Adrenal gland (tissue), 5 donors: Measurements from ENCODE around the gene KCNIP1.

Source experiments
- POLR2A ChIP-seq, 2 donors: fragments of 450-650 bp; IDR thresholded peaks; one replicate each; pipeline ENCODE4 v1.6.1; 2017; ENCODE audit warnings: antibody characterized with exemption in 2 of 2, mild to moderate bottlenecking in 2 of 2, moderate library complexity in 1 of 2
- TF ChIP-seq, protein P1 (sequence below), 6 experiments: fragments of 450-650 bp in 4 of 6; fragments of 200-600 bp in 2 of 6; sonication (generic) in 1 of 6; IDR thresholded peaks; 1 replicate in 5 of 6; 2 replicates in 1 of 6; pipeline versions ENCODE4 v1.5.1 to v1.8.0; 2016 to 2021; ENCODE audit warnings: antibody characterized with exemption in 6 of 6, mild to moderate bottlenecking in 2 of 6, moderate library complexity in 1 of 6
- donor health status: DM: no; HTN: no; CAD: no.

- TF ChIP-seq, protein P1, sequence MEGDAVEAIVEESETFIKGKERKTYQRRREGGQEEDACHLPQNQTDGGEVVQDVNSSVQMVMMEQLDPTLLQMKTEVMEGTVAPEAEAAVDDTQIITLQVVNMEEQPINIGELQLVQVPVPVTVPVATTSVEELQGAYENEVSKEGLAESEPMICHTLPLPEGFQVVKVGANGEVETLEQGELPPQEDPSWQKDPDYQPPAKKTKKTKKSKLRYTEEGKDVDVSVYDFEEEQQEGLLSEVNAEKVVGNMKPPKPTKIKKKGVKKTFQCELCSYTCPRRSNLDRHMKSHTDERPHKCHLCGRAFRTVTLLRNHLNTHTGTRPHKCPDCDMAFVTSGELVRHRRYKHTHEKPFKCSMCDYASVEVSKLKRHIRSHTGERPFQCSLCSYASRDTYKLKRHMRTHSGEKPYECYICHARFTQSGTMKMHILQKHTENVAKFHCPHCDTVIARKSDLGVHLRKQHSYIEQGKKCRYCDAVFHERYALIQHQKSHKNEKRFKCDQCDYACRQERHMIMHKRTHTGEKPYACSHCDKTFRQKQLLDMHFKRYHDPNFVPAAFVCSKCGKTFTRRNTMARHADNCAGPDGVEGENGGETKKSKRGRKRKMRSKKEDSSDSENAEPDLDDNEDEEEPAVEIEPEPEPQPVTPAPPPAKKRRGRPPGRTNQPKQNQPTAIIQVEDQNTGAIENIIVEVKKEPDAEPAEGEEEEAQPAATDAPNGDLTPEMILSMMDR (IDR thresholded peaks at IDR 0.05) = no peak
- no peak for TF ChIP-seq POLR2A (IDR thresholded peaks at IDR 0.05)
Measured at GRCh38 chr5:170518277-170518676, 14.5 kb downstream of the KCNIP1 start.
